Neuronal stem cell (in vitro differentiated cells): ENCODE results near the gene WWOX.

Experiments used
- DNase-seq: peaks from one replicate; pipeline ENCODE4 v3.0.0-alpha.2; 2013; ENCODE audit warnings: low spot score
- H2AFZ ChIP-seq: one replicate; pipeline ENCODE4 v1.6.1; 2013; ENCODE audit warnings: mild to moderate bottlenecking, low read length, inconsistent platforms
- H2AK5ac ChIP-seq: 2 replicates; pipeline ENCODE4 v1.6.1; 2013; ENCODE audit warnings: low read depth, mild to moderate bottlenecking, inconsistent platforms, low read length, moderate library complexity, mixed read lengths
- H2BK120ac ChIP-seq: 2 replicates; pipeline ENCODE4 v1.6.1; 2013; ENCODE audit warnings: low read depth, mild to moderate bottlenecking, inconsistent platforms, low read length, moderate library complexity, mixed read lengths
- H2BK12ac ChIP-seq: one replicate; pipeline ENCODE4 v1.6.1; 2013; ENCODE audit warnings: low read length, inconsistent platforms
- H2BK15ac ChIP-seq: 2 replicates; pipeline ENCODE4 v1.6.1; 2013; ENCODE audit warnings: mild to moderate bottlenecking, low read length, inconsistent platforms, mixed read lengths
- H2BK5ac ChIP-seq: one replicate; pipeline ENCODE4 v1.6.1; 2013; ENCODE audit warnings: inconsistent platforms, mild to moderate bottlenecking, low read length, moderate library complexity
- H3K14ac ChIP-seq: one replicate; pipeline ENCODE4 v1.6.1; 2013; ENCODE audit warnings: low read length, inconsistent platforms
- H3K18ac ChIP-seq: 2 replicates; pipeline ENCODE4 v1.6.1; 2013; ENCODE audit warnings: low read length, inconsistent platforms
- H3K23ac ChIP-seq: 2 replicates; pipeline ENCODE4 v1.6.1; 2013; ENCODE audit warnings: low read depth, mild to moderate bottlenecking, mixed read lengths, low read length, inconsistent platforms; ENCODE audit not compliant: poor library complexity
- H3K27ac ChIP-seq: replicated peaks from 3 replicates; pipeline ENCODE4 v1.5.1; 2013; ENCODE audit warnings: low read length, inconsistent platforms
- H3K27me3 ChIP-seq, 3 experiments: 2 replicates each; pipeline ENCODE4 v1.6.1; 2013; ENCODE audit warnings: low read length in 3 of 3, mild to moderate bottlenecking in 2 of 3, inconsistent platforms in 1 of 3, low read depth in 1 of 3, mixed read lengths in 1 of 3, moderate library complexity in 1 of 3; ENCODE audit not compliant: control insufficient read depth in 3 of 3, insufficient read depth in 3 of 3
- H3K36me3 ChIP-seq, 2 donors: replicated peaks in 1 of 2; 2 replicates each; pipeline ENCODE4 v1.6.1; 2013; ENCODE audit warnings: low read length in 2 of 2; ENCODE audit not compliant: control insufficient read depth in 2 of 2, insufficient read depth in 2 of 2
- H3K4ac ChIP-seq: 2 replicates; pipeline ENCODE4 v1.6.1; 2013; ENCODE audit warnings: inconsistent platforms, mild to moderate bottlenecking, low read length, moderate library complexity
- H3K4me1 ChIP-seq, 2 donors: 1 replicate in 1 of 2; 2 replicates in 1 of 2; pipeline ENCODE4 v1.6.1; 2013; ENCODE audit warnings: low read length in 2 of 2, low read depth in 1 of 2; ENCODE audit not compliant: control insufficient read depth in 2 of 2, insufficient read depth in 1 of 2
- H3K4me2 ChIP-seq: one replicate; pipeline ENCODE4 v1.6.1; 2013; ENCODE audit warnings: mild to moderate bottlenecking, low read length, inconsistent platforms; ENCODE audit not compliant: insufficient read depth, poor library complexity, severe bottlenecking
- H3K4me3 ChIP-seq, 2 donors: 2 replicates each; pipeline ENCODE4 v1.5.1; 2013; ENCODE audit warnings: low read length in 2 of 2, mild to moderate bottlenecking in 2 of 2, inconsistent platforms in 1 of 2, moderate library complexity in 1 of 2
- H3K79me1 ChIP-seq: one replicate; pipeline ENCODE4 v1.6.1; 2013; ENCODE audit warnings: low read depth, mild to moderate bottlenecking, inconsistent platforms, low read length, moderate library complexity
- H3K9ac ChIP-seq: one replicate; pipeline ENCODE4 v1.6.1; 2013; ENCODE audit warnings: mild to moderate bottlenecking, low read depth, low read length, inconsistent platforms; ENCODE audit not compliant: poor library complexity
- H3K9me3 ChIP-seq, 2 donors: replicated peaks in 1 of 2; 2 replicates each; pipeline versions ENCODE3 to v1.6.1; 2013; ENCODE audit warnings: low read length in 2 of 2, mild to moderate bottlenecking in 2 of 2, inconsistent platforms in 1 of 2, low read depth in 1 of 2, mixed read lengths in 1 of 2, moderate library complexity in 1 of 2; ENCODE audit not compliant: control insufficient read depth in 2 of 2, insufficient read depth in 1 of 2
- H4K8ac ChIP-seq: one replicate; pipeline ENCODE4 v1.6.1; 2013; ENCODE audit warnings: low read depth, mild to moderate bottlenecking, inconsistent platforms, low read length, moderate library complexity
- H4K91ac ChIP-seq: one replicate; pipeline ENCODE4 v1.6.1; 2013; ENCODE audit warnings: low read length, low read depth, mild to moderate bottlenecking, inconsistent platforms; ENCODE audit not compliant: poor library complexity
- WGBS, 2 donors: extraction: QIAGEN DNeasy Blood & Tissue Kit; methylation state at CpG; one replicate each; pipeline ENCODE4 v1.1.7; 2013; ENCODE audit warnings: missing lambda C conversion rate in 2 of 2, mixed read lengths in 1 of 2; ENCODE audit not compliant: insufficient read length in 2 of 2, insufficient replicate concordance in 1 of 2; ENCODE audit errors: extremely low coverage in 2 of 2; 5-methylcytosine and 5-hydroxymethylcytosine counted together

The WWOX gene

GRCh38 chr16:79248351-79248750, 1148.9 kb downstream of the WWOX start:
- Histone ChIP-seq H2BK15ac (no peak overlapping the region), H3K9ac (no peak overlapping the region), H3K23ac (no peak overlapping the region), H2BK12ac (no peak overlapping the region), H4K91ac (no peak overlapping the region), H2BK5ac (no peak overlapping the region), H2BK120ac (no peak overlapping the region), H3K4ac (no peak overlapping the region), H3K18ac (no peak overlapping the region), H4K8ac (no peak overlapping the region), H3K4me3 (no peak overlapping the region), H3K27me3 (no peaks in the 10 kb centered on the region), H3K9me3 (no peaks in the 10 kb centered on the region), H3K4me2 (no peak overlapping the region), H3K36me3 (no peaks in the 10 kb centered on the region), H3K14ac (no peak overlapping the region), H2AK5ac (no peak overlapping the region), H3K27ac (no peak overlapping the region), H3K4me1 (peaks cover 3 to 4% of the 10 kb centered on the region in 2 donors), H2AFZ (no peak overlapping the region), H3K79me1 (no peaks in the 10 kb centered on the region)
- WGBS, 2 donors: no CpG with 5 or more reads among the region's 1 CpG
- DNase-seq: no peak

- DNase-seq: no peak
- no peak overlapping the region for H3K18ac ChIP-seq
- H4K91ac ChIP-seq: no peak overlapping the region
- no peak overlapping the region for H3K4ac ChIP-seq
- no peak overlapping the region for H3K14ac ChIP-seq
- H4K8ac ChIP-seq: no peak overlapping the region
- no peaks in the 10 kb centered on the region for H3K9me3 ChIP-seq
- H3K79me1 ChIP-seq: no peaks in the 10 kb centered on the region
- H2BK12ac ChIP-seq: no peak overlapping the region
- peaks cover 3 to 4% of the 10 kb centered on the region in 2 donors for H3K4me1 ChIP-seq
- H3K27me3 ChIP-seq: no peaks in the 10 kb centered on the region
- H2BK5ac ChIP-seq: no peak overlapping the region
- no peak overlapping the region for H2BK120ac ChIP-seq
- H3K4me2 ChIP-seq: no peak overlapping the region
- H2AFZ ChIP-seq: no peak overlapping the region
- H3K9ac ChIP-seq: no peak overlapping the region
- no peak overlapping the region for H2AK5ac ChIP-seq
- H3K23ac ChIP-seq: no peak overlapping the region
- H3K4me3 ChIP-seq: no peak overlapping the region
- H2BK15ac ChIP-seq: no peak overlapping the region
- H3K36me3 ChIP-seq: no peaks in the 10 kb centered on the region
- H3K27ac ChIP-seq: no peak overlapping the region
- WGBS, 2 donors: no CpG with 5 or more reads among the region's 8 CpGs
Measured at GRCh38 chr16:79250502-79251098, 1151.1 kb downstream of the WWOX start.

GRCh38 chr16:79253100-79253631, 1153.7 kb downstream of the WWOX start:
- Histone ChIP-seq H2BK12ac (no peak overlapping the region), H3K27me3 (no peaks in the 10 kb centered on the region), H3K9me3 (no peaks in the 10 kb centered on the region), H2BK15ac (no peak overlapping the region), H2BK5ac (no peak overlapping the region), H3K27ac (no peak overlapping the region), H2AFZ (no peak overlapping the region), H3K4ac (no peak overlapping the region), H2AK5ac (no peak overlapping the region), H4K91ac (no peak overlapping the region), H2BK120ac (no peak overlapping the region), H3K4me3 (no peak overlapping the region), H3K18ac (no peak overlapping the region), H3K14ac (no peak overlapping the region), H3K4me1 (peaks cover 0 to 4% of the 10 kb centered on the region in 2 donors), H3K23ac (no peak overlapping the region), H3K79me1 (no peaks in the 10 kb centered on the region), H3K36me3 (no peaks in the 10 kb centered on the region), H4K8ac (no peak overlapping the region), H3K4me2 (no peak overlapping the region), H3K9ac (no peak overlapping the region)
- WGBS, 2 donors: no CpG with 5 or more reads among the region's 9 CpGs
- DNase-seq: no peak

- Histone ChIP-seq H3K27me3 (no peaks in the 10 kb centered on the region), H3K9ac (no peak overlapping the region), H2AFZ (no peak overlapping the region), H4K91ac (no peak overlapping the region), H2BK15ac (no peak overlapping the region), H3K4me3 (no peak overlapping the region), H2AK5ac (no peak overlapping the region), H2BK5ac (no peak overlapping the region), H3K36me3 (no peaks in the 10 kb centered on the region), H3K79me1 (no peaks in the 10 kb centered on the region), H2BK120ac (no peak overlapping the region), H3K4me2 (no peak overlapping the region), H3K14ac (no peak overlapping the region), H4K8ac (no peak overlapping the region), H3K23ac (no peak overlapping the region), H2BK12ac (no peak overlapping the region), H3K4me1 (no peaks in the 10 kb centered on the region), H3K9me3 (no peaks in the 10 kb centered on the region), H3K4ac (no peak overlapping the region), H3K27ac (no peak overlapping the region), H3K18ac (peak overlapping the region; percentile 4)
- no peak for DNase-seq
- WGBS, 2 donors: no CpG with 5 or more reads among the region's 10 CpGs
Measured at GRCh38 chr16:79257953-79258490, 1158.6 kb downstream of the WWOX start.
